ENCODE results near the gene RAMP1.

DNA sequence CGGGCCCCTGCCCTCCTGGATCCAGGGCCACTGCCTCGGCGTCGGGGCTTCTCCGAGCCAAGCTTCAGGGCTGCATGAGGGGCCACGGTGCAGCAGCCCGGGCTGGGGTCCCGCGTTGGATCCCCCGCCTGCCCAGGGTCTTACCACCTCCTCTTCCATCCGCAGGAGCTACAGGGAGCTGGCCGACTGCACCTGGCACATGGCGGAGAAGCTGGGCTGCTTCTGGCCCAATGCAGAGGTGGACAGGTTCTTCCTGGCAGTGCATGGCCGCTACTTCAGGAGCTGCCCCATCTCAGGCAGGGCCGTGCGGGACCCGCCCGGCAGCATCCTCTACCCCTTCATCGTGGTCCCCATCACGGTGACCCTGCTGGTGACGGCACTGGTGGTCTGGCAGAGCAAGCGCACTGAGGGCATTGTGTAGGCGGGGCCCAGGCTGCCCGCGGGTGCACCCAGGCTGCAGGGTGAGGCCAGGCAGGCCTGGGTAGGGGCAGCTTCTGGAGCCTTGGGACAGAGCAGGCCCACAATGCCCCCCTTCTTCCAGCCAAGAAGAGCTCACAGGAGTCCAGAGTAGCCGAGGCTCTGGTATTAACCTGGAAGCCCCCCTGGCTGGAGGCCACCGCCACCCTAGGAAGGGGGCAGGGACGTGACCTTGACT is 52.1 kb downstream of the RAMP1 start:
- TF ChIP-seq, protein P1, sequence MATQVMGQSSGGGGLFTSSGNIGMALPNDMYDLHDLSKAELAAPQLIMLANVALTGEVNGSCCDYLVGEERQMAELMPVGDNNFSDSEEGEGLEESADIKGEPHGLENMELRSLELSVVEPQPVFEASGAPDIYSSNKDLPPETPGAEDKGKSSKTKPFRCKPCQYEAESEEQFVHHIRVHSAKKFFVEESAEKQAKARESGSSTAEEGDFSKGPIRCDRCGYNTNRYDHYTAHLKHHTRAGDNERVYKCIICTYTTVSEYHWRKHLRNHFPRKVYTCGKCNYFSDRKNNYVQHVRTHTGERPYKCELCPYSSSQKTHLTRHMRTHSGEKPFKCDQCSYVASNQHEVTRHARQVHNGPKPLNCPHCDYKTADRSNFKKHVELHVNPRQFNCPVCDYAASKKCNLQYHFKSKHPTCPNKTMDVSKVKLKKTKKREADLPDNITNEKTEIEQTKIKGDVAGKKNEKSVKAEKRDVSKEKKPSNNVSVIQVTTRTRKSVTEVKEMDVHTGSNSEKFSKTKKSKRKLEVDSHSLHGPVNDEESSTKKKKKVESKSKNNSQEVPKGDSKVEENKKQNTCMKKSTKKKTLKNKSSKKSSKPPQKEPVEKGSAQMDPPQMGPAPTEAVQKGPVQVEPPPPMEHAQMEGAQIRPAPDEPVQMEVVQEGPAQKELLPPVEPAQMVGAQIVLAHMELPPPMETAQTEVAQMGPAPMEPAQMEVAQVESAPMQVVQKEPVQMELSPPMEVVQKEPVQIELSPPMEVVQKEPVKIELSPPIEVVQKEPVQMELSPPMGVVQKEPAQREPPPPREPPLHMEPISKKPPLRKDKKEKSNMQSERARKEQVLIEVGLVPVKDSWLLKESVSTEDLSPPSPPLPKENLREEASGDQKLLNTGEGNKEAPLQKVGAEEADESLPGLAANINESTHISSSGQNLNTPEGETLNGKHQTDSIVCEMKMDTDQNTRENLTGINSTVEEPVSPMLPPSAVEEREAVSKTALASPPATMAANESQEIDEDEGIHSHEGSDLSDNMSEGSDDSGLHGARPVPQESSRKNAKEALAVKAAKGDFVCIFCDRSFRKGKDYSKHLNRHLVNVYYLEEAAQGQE (IDR thresholded peaks at IDR 0.05; ENCODE audit: insufficient replicate concordance, low read depth): no peak
- TF ChIP-seq, protein P2, sequence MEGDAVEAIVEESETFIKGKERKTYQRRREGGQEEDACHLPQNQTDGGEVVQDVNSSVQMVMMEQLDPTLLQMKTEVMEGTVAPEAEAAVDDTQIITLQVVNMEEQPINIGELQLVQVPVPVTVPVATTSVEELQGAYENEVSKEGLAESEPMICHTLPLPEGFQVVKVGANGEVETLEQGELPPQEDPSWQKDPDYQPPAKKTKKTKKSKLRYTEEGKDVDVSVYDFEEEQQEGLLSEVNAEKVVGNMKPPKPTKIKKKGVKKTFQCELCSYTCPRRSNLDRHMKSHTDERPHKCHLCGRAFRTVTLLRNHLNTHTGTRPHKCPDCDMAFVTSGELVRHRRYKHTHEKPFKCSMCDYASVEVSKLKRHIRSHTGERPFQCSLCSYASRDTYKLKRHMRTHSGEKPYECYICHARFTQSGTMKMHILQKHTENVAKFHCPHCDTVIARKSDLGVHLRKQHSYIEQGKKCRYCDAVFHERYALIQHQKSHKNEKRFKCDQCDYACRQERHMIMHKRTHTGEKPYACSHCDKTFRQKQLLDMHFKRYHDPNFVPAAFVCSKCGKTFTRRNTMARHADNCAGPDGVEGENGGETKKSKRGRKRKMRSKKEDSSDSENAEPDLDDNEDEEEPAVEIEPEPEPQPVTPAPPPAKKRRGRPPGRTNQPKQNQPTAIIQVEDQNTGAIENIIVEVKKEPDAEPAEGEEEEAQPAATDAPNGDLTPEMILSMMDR (IDR thresholded peaks at IDR 0.05; ENCODE audit: insufficient read depth, low read length): no peak
- no peak for TF ChIP-seq POLR2AphosphoS5 (IDR thresholded peaks at IDR 0.05; ENCODE audit: low read depth)

Measured in HL-60 (cell line).